NCI-H187 (cell line): ENCODE measurements around the gene ULBP2.
A peak's percentile ranks its signal among the peaks of the same experiment; 100 is the strongest.
"Not testable (repeated sequence)": the region's sequence is repeated elsewhere in the genome, so short reads cannot be mapped to it uniquely, and the experiment has no call there.

Experiments
- DNase-seq, 2 experiments: peaks; one replicate each; lab custom pipeline; 2025; lab: John Stamatoyannopoulos, UW

The ULBP2 gene

DNA sequence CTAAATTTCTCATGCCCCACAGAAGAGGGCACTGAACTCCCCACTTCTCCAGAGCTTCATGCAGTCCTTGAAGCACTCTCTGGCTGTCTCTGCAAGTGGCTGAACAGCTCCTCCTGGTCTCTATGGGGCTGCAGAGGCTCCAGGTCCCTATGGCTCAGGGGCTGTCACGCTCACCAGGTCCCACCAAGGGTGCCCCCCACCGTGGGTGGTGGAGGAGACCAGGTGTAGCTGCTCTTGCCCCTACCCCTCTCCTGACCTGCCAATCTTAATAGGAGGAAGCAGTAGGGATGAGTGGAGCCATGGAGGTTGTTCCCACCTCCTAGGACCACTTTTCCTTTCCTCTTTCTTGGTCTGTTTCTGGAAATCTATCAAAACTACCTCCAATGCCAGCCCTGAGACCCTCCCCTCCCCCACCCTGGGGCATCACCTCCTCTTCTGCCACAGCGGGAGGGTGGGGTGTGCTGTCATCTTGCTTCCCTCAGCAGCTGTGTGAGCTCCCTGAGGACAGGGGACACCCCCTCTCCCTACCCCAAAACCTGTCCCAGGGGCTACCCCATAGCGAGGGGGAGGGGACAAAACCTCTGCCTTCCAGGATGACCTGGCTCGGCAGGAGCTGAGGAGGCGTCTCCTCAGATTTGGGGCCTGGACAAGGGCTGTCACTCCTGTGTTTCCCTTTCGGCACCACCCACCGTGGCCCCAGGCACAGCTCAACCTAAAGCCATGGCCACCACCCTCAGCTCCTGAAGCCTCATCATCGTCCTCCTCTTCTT is 31.9 kb upstream of the ULBP2 start:
- no peak for DNase-seq

- DNase-seq: no peak
Measured at GRCh38 chr6:149910721-149911151, 31.1 kb upstream of the ULBP2 start.

GRCh38 chr6:149912680-149913079 is 29.1 kb upstream of the ULBP2 start:
- not testable (repeated sequence) for DNase-seq

GRCh38 chr6:149913085-149913484 is 28.7 kb upstream of the ULBP2 start:
- DNase-seq: no peak

- no peak for DNase-seq
Measured at GRCh38 chr6:149913540-149914240, 28.1 kb upstream of the ULBP2 start.

GRCh38 chr6:149915970-149916865 is 25.6 kb upstream of the ULBP2 start:
- no peak for DNase-seq

- no peak for DNase-seq
Measured at GRCh38 chr6:149917679-149918078, 24.1 kb upstream of the ULBP2 start.

- DNase-seq: no peak
Measured at GRCh38 chr6:149918151-149918905, 23.5 kb upstream of the ULBP2 start.

- not testable (repeated sequence) for DNase-seq
Measured at GRCh38 chr6:149919126-149919833, 22.5 kb upstream of the ULBP2 start.

- DNase-seq: no peak
Measured at GRCh38 chr6:149919834-149920225, 22.0 kb upstream of the ULBP2 start.

GRCh38 chr6:149921361-149921760 is 20.5 kb upstream of the ULBP2 start:
- DNase-seq: no peak

DNA sequence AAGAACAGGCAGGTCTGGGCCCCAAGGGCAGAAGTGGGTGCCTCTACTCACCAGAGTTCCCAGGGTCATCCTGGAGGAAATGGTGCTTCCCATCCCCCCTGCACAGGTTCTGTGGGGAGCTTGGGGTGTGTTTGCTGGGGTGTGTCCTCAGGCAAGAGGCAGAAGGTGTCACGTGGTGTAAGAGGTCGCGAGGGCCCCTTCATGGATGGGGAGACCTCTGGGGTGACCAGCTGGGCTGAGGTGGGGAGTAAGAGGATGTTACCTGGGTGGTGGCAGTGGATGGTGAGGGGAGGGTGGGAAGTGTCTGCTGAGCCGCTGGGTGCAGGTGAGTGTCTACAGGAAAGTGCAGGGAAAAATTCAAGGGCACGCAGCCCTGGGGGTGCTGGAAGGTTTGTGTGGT is 19.7 kb upstream of the ULBP2 start:
- not testable (repeated sequence) for DNase-seq

DNA sequence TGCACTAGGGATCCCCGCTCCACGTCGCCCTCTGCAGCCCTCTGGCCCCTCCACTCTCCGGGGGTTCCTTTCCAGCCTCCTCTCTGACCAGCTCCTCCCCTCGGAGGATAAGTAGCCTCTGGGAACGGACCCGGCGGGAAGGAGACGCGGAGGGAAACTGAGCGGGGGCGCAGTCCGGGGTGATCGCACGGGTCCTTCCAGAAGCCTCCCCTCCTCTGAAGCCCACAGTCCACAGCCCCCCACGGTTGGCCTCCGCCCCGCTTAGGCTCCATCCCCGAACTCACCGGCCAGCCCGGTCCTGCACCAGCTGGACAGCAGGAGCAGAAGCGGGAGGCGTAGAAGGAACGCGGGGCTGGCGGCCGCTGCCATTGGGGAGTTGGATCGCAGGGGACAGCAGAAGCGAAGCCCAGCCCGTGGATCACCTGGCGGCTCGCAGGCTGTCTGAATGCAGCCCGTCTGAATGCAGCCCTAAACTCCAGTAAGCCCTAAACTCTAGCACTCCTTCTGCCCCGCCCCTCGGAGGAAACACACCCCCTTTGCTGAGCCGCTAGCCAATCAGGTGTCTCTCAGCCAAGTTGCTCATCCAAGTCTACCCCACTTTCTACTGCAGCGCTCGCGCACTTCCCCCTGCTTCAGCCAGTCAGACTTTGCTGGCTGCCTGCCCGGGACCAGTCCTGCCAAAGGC is 19.0 kb upstream of the ULBP2 start, which contains the start of gene RAET1G:
Gene RAET1G, minus strand, starts transcription at position 480 of the 685 bp plus-strand sequence. Its CDS starts 111 bp downstream, at position 369.
- DNase-seq: peak in 1 of 2 experiments; percentile 25

DNA sequence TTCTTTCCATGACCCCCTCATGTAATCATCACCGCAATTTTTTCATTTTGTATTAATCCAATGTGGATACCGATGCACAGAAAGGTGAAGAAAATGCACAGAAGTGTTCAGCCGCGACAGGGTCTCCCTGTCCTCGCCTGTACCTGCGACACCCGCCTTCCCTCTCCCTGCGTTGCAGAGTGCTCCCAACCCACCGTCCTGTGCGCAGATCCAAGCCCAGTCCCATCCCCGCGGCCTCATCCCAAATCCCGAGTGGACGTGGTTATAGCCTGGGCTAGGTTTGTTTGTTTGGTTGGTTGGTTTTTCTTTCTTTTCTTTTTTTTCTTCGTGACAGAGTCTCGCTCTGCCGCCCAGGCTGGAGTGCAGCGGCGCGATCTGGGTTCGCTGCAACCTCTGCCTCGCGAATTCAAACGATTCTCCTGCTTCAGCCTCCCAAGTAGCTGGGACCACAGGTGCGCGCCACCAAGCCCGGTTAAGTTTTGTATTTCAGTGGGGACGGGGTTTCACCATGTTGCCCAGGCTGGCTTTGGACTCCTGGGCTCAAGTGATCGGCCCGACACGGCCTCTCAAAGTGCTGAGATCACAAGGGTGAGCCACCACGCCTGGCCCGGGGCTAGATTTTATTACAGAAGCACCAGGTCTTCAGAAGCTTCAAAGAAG is 18.4 kb upstream of the ULBP2 start:
- no peak for DNase-seq

DNA sequence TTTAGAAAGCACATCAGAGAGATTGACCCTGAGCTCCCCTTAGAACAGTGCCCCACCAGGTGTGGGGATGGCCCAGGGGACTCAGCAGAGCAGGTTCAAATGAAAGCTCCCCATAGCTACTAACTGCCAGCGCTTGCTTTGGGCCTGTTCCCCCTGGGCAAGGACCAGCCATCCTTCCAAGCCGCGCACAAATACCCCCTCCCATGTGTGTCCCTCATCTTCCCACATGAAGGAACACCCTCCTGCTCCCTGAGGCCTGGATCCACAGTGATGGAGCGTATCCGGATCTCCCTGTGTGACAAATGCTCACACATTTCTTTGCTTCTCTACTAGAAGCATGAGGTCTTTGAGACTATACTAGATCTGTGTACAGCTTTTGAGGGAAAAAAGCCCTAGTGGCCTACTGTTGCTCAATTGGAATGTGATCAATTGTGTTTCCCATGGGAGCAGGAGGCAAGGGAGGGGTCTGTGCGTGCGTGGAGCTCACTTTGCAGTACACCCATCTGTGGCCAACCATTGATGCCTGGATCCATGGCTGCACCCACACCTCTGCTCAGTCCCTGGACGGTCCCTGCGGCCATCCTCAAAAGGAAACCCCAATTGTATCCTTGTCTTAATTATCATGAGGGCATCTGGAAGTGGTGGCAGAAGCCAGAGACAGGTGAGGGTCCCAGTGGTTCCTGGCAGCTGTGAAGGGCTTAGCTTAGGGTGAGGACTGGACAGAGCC is 17.4 kb upstream of the ULBP2 start:
- DNase-seq: no peak

DNA sequence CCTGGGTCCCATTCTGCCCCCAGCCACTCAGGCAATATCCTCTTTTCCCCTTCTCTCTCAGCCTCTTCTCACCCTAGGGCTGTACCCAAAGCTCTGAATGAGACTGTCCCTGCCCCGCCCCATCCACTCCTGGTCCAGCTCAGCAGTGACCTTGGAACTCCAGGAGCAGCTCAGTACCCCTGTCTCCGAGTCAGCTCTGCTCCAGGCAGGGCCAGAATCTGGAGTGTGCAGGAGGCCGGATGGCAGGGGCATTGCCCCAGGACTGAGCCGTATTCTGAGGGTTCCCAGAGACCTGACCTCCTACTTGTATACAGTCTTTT is 16.9 kb upstream of the ULBP2 start:
- no peak for DNase-seq

GRCh38 chr6:149925253-149925973 is 16.4 kb upstream of the ULBP2 start:
- DNase-seq: no peak

DNA sequence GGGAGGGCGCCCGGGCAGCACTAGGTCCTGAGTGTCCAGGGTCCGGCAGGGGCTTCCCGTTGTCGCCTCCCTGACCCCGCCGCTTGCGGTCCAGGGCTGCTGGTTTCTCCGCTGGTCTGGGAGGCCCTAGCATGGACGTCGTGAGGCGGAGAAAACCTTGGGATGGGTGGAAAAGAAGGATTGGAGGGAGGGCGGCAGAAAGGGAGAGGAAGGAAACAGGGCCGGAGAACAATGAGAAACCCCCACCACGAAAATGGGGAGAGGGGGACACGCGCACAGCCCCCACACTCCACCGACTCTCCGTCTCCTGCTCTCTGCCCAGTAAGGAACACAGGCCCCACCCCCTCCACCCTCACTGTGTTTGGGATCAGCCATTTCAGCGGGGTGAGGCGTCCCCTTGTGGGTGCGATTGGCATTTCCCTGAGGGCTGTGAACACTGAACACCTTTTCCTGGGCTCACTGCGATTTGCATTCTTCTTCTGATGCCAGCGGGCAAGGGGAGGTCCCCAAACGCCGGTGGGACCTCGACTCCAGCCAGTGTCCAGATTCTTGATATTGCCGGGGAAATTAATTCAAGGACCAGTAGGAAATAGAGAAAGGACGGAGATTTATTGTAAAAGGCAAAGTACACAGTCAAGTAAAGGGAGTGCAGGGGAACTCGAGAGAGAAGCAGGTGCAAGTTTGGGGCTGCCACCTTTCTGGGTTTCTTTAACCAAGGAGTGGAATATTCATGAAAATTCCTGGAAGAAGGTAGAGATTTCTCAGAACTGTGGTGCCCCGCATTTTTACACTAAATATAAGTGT is 15.6 kb upstream of the ULBP2 start:
- peak; percentile 53 to 64 for DNase-seq
